Measurements from ENCODE around the gene PPP2R5C.

- TF ChIP-seq CTCF (IDR thresholded peaks at IDR 0.05) (no peak), SIN3A (IDR thresholded peaks at IDR 0.05; ENCODE audit: borderline replicate concordance, insufficient read depth, low read depth, low read length) (no peak), POLR2AphosphoS5 (IDR thresholded peaks at IDR 0.05; ENCODE audit: low read depth, low read length) (no peak)
Observed at GRCh38 chr14:101887219-101887618, 125.7 kb downstream of the PPP2R5C start.
